Stimulated activated CD8-positive, alpha-beta memory T cell treated with anti-CD3 and anti-CD28 coated beads, Interleukin-4, amount 100 ng/mL, for 1 hour (primary cell): ENCODE results near the gene ADORA2A.
"Not testable (repeated sequence)": the region's sequence is repeated elsewhere in the genome, so short reads cannot be mapped to it uniquely, and the experiment has no call there.

ENCODE experiments used
- DNase-seq, 2 donors: peaks; one replicate each; pipeline ENCODE4 v3.0.0-alpha.2; 2020; ENCODE audit warnings: low read depth in 2 of 2, low spot score in 1 of 2

The ADORA2A gene

DNA sequence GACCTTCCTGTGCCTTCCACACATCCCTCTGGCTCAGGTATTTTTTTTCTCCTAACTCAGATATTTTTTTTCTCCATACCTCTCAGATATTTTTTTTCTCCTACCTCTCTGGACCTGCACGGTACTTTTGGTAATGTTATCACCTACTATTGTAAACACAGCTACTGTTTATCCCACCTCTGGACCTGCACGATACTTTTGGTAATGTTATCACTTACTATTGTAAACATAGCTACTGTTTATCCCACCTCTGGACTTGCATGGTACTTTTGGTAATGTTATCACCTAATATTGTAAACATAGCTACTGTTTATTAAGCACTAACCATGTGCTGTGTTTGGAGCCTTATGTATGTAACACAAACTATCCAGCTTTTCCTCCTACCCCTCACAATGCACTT is 55.6 kb downstream of the ADORA2A start:
- no peak for DNase-seq

DNA sequence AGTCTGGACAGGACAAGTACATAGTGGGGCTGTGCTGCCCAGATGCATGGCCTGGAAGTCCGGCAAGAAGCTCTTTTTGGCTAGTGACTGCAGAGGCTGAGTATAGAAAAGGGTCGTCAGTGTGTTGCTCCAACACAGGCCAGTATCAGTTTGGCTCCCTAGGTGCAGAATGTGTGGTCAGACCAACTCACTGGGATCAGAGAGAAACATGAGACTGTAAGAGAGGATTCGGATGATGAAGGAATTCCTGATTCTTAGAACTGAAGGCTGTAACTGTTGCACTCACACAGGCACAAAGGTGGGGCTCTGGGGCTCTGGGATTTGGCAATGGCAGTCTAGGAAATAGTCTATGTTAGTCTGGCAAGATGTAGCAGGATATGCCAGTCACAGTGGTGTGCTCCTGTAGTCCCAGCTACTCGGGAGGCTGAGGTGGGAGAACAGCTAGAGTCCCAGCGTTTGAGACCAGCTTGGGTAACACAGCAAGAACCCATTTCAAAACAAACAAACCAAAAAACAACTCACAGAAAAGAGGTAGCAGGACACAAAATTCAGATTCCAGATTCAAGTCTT is 56.7 kb downstream of the ADORA2A start:
- no peak for DNase-seq

DNA sequence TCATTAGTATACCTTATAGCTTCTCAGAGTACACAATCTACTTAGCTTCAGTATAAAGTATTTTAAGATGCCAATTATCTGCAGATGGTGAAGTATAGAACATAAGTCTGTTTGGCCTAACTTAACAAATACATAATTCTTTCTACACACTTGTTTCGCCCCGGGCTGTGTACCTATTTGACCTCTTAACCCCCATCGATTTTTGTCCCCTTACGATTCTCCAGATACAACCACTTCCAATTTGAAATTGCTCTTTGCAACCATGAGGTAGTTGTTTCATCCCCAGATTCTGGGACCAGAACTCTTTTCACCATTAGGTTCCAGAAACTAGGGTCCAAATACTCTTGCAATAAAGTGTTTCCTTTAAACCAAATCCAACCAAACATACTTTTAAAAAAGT is 57.8 kb downstream of the ADORA2A start:
- DNase-seq, result no peak

DNA sequence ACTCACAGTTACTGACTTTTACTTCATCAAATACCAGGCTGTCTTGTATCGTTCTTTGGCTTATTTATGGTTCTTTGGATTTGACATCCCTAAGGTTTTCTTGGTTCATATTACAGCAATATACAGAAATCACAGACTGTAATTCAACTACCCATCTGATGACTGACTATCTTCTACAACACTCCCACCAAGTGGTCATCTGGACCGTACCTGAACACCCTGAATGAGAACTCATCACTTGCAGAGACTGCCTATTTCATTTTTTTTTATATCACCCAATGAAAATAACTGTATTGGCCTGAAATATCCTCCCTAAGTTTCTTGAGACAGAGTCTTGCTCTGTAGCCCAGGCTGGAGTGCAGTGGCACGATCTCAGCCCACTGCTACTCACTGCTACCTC is 58.2 kb downstream of the ADORA2A start:
- DNase-seq, result no peak

DNA sequence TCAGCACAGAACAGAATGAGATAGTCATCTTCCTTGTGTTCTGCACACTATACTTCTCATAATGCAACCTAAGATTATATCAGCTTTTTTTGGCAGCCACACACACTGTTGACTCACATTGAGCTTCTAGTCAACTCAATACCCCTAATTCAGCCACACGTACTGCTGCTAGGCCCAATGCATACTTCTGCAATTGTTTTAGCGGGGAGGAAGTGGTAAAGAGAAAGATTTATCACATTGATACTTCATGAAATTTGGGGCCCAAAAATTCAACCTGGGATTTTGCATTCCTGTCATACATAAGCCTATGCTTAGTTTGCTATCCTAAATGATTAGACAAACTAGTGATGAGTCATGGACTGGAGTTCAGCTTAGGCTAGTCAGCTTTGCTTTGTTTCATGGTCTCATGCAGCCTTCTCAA is 59.1 kb downstream of the ADORA2A start:
- no peak for DNase-seq

DNA sequence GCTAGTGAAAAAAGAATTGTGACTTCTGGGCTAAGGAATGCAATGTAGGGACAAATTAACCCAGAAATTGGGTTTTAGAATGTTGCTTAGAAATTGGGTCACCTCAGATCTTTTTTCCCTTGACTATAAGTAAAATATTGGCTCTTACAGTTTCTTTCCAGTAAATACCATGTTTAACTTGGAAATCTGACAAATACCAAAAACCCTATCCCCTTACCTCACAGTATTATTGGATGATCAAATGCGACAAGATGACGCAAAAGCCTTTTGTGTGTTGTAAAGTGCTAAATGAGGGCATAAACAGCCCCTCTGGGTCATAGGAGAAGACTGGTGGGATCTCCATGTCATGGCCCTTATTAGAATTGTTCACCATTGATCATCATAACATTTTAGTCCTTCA is 61.6 kb downstream of the ADORA2A start:
- no peak for DNase-seq

DNA sequence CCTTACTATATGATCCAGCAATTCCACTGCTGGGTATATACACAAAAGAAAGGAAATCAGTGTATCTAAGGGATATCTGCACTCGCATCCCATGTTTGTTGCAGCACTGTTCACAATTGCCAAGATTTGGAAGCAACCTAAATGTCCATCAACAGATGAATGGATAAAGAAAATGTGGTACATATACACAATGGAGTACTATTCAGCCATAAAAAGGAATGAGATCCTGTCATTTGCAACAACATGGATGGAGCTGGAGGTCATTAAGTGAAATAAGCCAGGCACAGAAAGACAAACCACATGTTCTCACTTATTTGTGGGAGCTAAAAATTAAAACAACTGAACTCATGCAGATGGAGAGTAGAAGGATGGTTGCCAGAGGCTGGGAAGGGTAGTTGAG is 62.0 kb downstream of the ADORA2A start:
- not testable (repeated sequence) for DNase-seq
